ENCODE results near the gene CYBA.

CYBA gene

DNA sequence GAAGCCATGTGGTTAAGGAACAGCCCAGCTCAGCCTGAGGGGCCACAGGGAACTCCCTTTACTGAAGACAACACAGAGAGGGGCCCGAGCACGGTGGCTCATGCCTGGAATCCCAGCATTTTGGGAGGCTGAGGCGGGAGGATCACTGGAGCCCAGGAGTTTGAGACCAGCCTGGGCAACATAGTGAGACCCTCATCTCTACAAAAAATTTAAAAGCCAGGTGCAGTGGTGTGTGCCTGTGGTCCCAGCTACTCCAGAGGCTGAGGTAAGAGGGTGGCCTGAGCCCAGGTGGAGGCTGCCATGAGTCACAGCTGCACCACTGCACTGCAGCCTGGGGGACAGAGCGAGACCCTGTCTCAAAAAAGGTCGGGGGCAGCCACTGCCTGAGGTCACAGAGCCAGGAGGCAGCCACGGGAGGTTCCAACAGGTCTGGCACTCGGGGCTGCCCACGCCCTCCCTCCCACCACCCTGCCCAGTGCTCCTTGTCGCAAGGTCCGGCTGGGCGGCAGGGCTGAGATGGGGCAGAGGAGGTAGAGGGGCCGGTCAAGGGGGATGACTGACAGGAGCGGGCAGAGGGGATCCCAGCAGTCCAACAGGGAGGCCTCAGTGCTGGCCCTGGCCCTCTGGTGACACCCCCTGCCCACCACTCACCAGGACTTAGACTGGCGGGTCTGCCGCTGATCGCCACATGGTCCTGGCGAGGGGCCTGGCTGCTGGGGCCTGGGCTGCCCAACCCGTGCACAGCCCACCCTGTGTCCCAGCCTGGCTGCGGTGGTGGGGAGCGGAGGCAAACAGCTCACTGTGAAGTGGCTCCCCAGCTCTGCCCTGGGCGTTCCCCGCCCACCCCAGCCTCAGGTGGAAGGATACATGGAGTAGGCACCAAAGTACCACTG is 3.4 kb downstream of the CYBA start:
- in situ Hi-C loops (cut with MboI; ENCODE audit: low sequenced_read_pairs): no loop called here

- in situ Hi-C loops (cut with MboI; ENCODE audit: low sequenced_read_pairs): no loop called here
These were observed 4.4 kb downstream of the CYBA start for GRCh38 chr16:88646345-88647034.

GRCh38 chr16:88645941-88646340 is 4.9 kb downstream of the CYBA start:
- in situ Hi-C loops (cut with MboI; ENCODE audit: low sequenced_read_pairs): no loop called here

DNA sequence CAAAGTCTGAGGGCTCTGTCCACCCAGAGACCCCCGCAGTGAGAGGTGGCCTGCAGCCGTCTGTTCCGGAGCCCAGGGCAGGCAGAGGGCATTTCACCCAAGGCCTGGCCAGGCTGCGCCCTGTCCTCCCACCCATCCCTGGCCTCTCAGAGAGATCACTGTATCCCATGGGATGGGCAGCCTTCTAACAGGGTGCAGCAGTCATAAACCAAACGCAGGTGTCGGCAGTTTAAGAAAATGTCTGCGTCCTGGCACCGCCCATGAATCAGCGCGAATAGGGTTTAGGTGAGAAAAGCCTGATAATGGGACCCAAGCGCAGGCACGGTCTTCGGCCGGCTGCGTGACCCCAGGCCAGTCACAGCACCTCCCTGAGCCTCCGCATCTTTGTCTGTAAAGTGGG is 5.4 kb downstream of the CYBA start:
- in situ Hi-C loops (cut with MboI; ENCODE audit: low sequenced_read_pairs): no loop called here

DNA sequence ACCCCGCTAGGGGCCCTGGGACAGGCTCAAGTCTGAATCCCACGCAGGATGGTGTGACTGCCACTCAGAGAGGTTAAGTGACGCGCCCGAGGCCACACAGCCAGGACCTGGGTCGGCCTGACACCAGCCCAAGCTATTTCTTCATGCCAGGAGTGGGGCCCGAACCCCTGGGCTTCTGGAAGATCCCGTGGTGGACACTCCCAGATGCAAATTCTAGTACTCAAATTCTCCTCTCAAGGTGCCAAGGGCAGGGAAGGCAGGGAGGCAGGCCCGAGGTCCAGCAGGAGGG is 7.3 kb downstream of the CYBA start:
- in situ Hi-C loops (cut with MboI; ENCODE audit: low sequenced_read_pairs): no loop called here

GRCh38 chr16:88642881-88643643 is 7.8 kb downstream of the CYBA start:
- in situ Hi-C loops (cut with MboI; ENCODE audit: low sequenced_read_pairs): no loop called here

GRCh38 chr16:88640498-88641247 is 10.2 kb downstream of the CYBA start:
- in situ Hi-C loops (cut with MboI; ENCODE audit: low sequenced_read_pairs): no loop called here

- in situ Hi-C loops (cut with MboI; ENCODE audit: low sequenced_read_pairs): no loop called here
These were observed 10.8 kb downstream of the CYBA start for GRCh38 chr16:88640039-88640495.

DNA sequence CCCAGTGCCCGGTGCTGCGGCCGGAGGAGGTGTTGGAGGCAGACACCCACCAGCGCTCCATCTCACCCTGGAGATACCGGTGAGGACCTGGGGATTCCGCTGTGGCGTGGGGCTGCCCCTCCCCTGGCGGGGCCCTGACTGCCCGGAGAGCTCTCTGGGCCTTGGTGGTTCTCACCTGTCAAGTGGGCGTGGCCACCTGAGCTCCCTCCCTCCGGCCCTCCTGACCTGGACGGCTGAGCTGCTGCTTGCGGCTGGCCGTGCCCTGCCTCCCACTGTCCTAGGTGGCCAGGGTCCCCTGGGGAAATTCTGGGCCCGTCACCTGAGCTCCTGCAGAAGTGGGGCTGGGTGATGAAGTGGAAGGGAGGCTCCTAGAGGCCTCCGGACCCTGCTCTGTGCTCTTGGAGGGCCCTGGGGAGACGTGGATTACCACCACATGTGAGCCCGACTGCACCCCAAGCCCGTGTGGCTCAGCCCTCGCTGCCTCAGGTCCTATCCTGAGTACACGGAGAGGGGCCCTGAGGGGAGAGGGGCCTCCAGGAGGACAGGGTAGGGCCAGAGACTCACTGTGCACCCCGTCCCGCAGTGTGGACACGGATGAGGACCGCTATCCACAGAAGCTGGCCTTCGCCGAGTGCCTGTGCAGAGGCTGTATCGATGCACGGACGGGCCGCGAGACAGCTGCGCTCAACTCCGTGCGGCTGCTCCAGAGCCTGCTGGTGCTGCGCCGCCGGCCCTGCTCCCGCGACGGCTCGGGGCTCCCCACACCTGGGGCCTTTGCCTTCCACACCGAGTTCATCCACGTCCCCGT is 11.4 kb downstream of the CYBA start:
- in situ Hi-C loops (cut with MboI; ENCODE audit: low sequenced_read_pairs): no loop called here

DNA sequence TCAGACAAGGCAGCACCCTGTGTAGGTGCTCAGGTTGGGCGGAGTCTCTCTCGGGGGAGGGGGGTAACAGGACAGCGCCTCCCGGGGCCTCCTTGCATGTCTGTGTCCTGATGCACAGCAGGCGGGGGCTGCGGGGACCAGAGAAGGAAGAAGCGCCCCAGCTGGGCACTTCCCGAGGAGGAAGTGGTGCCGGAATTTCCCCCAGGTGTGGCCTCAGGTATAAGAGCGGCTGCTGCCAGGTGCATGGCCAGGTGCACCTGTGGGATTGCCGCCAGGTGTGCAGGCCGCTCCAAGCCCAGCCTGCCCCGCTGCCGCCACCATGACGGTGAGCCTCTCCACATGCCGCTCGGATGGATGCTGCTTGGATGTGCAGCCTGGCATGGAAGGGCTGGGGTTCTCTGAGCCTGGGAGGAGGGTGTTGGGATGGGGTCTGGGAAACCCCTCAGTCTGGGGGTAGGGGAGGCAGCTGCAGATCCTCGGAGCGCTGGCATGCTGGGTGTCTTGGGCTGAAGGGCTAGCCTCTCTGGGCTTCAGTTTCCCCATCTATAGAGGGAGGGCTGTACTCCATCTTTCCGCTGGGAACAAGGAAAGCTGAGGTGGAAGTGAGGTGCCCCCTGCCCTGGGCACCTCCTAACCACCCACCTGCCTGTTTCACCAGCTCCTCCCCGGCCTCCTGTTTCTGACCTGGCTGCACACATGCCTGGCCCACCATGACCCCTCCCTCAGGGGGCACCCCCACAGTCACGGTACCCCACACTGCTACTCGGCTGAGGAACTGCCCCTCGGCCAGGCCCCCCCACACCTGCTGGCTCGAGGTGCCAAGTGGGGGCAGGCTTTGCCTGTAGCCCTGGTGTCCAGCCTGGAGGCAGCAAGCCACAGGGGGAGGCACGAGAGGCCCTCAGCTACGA is 12.3 kb downstream of the CYBA start, which contains the start of gene IL17C:
Gene IL17C, plus strand, starts transcription at position 250 of the 908 bp plus-strand sequence. Its CDS starts 70 bp downstream, at position 320.
- in situ Hi-C loops (cut with MboI; ENCODE audit: low sequenced_read_pairs): no loop called here

GRCh38 chr16:88636488-88637265 is 14.2 kb downstream of the CYBA start:
- in situ Hi-C loops (cut with MboI; ENCODE audit: low sequenced_read_pairs): no loop called here

DNA sequence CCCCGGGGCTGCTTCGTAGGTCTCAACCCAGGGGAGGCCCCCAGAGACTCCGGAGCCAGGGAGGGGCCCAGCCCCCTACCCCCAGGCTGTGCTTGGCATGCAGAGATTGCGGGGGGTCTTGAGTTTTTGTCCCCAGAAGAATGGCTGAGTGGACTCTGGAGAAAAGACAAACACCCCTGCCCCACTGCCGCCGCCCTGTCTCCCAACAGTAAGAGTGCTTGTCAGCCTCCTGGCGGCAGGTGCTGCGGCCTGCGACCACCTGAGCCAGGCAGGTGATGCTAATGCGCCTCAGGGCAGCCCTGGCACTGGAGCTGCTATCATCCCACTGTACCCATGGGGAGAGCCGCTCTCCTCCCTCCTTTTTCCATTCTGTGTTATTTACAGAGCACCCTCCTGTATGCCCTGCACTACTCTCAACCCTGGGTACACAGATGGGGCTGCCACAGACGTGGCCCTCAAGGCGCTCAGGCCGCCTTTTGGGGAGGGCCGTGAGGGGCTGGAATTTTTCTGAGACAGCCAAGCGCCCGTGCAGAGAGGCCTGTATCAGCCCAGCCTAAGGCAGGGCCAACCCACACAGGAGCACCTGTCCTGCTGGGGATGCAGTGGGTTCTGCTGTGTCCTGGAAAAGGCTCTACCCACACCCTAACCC is 15.1 kb downstream of the CYBA start:
- in situ Hi-C loops (cut with MboI; ENCODE audit: low sequenced_read_pairs): no loop called here

DNA sequence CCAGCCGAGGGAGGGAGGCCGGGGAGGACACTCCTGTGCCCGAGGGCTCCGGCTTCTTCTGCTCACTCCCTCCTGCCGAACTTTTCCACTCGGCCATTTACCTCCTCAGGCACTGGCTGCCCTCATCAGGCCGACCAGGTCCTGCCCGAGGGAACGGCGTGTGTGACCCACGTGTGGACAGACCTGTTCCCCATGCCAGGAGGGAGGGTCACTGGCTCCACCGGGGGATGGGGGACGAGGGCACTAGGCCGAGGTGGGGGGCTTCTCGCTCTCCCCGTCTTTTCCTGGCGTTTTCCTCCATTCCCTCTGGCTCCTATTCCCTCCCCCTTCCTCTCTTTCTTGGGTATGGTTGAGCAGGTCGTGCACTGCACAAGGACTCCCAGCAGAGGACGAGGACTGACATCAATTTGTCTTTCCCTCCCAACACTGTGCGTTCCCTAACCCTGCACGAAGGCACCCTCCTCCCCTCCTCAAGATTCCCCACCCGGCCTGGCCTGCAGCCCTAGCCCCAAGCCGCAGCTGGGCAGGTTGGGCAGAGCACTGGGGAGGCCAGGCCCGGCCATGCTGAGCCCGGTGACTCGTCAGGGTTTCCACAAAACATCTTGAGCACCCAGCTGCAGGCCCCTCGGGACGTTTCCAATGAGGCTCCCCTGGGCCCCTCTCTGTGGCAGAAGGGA is 15.7 kb downstream of the CYBA start:
- in situ Hi-C loops (cut with MboI; ENCODE audit: low sequenced_read_pairs): no loop called here

DNA sequence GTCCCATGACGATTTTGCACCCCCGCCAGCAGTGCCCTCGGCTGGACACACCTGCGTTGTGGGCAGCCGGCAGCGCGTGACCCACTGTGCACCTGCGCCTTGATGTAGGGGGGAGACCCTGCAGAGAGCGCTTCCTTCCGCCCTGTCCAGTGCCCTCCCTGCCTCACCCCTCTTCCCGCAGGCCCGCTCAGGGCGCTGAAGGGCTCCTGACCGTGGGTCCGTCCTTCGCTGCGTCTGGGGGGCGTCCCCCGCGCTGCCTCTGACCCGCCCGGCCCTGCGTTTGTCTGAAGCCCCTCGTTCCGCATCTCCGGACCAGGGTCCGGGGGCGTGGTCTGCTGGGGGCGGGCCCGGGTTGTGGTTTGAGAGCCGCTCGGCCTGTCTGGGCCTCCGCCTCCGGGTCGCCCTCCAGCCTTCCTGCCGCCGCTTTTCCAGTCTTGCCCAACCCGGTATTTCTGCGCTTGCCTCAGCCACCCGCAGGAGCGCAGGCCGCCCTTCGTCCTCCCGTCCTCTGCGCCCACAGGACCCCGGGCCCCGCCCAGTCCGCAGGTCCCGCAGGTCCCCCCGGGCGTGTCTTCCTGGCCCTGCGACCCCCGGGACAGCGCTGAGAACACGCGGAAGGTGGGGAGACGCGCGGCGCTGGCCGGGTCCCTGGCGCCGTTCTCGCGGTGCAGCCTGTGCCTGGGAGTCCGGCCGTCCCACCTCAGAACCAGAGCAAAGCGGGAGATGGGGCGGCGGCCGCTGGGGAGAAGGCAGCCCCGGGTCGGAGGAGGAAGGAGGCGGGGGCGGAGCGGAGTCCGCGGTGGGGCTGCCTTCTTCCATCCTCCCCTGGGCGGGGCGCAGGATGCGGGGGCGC is 16.5 kb downstream of the CYBA start:
- in situ Hi-C loops (cut with MboI; ENCODE audit: low sequenced_read_pairs): no loop called here

GRCh38 chr16:88633684-88634140 is 17.1 kb downstream of the CYBA start:
- in situ Hi-C loops (cut with MboI; ENCODE audit: low sequenced_read_pairs): no loop called here

DNA sequence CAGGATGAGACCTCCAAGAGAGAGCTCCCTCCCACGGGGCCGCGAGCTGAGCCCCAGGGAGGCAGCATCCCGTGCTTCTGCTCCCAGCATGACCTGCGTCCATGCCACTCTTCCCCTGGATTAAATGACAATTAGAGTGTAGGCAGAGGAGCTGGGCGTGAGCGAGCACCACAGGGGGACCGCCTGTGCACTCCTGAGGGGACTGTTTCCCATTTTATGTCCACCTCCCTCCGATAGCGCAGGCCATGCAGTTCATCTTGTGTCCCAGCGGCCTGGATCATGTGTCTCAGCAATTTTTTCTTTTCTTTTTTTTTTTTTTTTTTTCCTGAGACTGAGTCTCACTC is 18.3 kb downstream of the CYBA start:
- in situ Hi-C loops (cut with MboI; ENCODE audit: low sequenced_read_pairs): no loop called here

All from HL-60/S4 treated with phorbol 12-myristate 13-acetate at 8.2 ng/mL for 4 days and 3 days (cell line).